Limb (tissue), 2 donors: ENCODE results near the gene CCDC116.
A peak's percentile ranks its signal among the peaks of the same experiment; 100 is the strongest.
"Not testable (repeated sequence)": the region's sequence is repeated elsewhere in the genome, so short reads cannot be mapped to it uniquely, and the experiment has no call there.

Source experiments
- DNase-seq, 2 donors: peaks; one replicate each; pipeline ENCODE4 v3.0.0-alpha.2; 2016; ENCODE audit errors: extremely low spot score in 2 of 2

Gene CCDC116

GRCh38 chr22:21650823-21651520 is 18.4 kb downstream of the CCDC116 start:
- no peak for DNase-seq

- DNase-seq: no peak
Observed at GRCh38 chr22:21651521-21652009, 19.0 kb downstream of the CCDC116 start.

GRCh38 chr22:21652010-21652546 is 19.5 kb downstream of the CCDC116 start:
- peak; percentile 92 to 93 for DNase-seq

GRCh38 chr22:21652547-21653545 is 20.3 kb downstream of the CCDC116 start:
- no peak for DNase-seq

GRCh38 chr22:21657020-21657359 is 24.4 kb downstream of the CCDC116 start:
- DNase-seq: no peak

- peak; percentile 50 to 81 for DNase-seq
Observed at GRCh38 chr22:21657360-21658032, 24.9 kb downstream of the CCDC116 start.

- no peak for DNase-seq
Observed at GRCh38 chr22:21659864-21660525, 27.4 kb downstream of the CCDC116 start.

GRCh38 chr22:21660904-21661303 is 28.3 kb downstream of the CCDC116 start:
- DNase-seq: no peak

- no peak for DNase-seq
Observed at GRCh38 chr22:21661991-21662390, 29.4 kb downstream of the CCDC116 start.

GRCh38 chr22:21663738-21664137 is 31.2 kb downstream of the CCDC116 start:
- DNase-seq: no peak

GRCh38 chr22:21665047-21665851 is 32.7 kb downstream of the CCDC116 start:
- no peak for DNase-seq

GRCh38 chr22:21666786-21667185 is 34.2 kb downstream of the CCDC116 start:
- no peak for DNase-seq

- no peak for DNase-seq
Observed at GRCh38 chr22:21669026-21669425, 36.5 kb downstream of the CCDC116 start.

GRCh38 chr22:21672107-21672629 is 39.6 kb downstream of the CCDC116 start:
- DNase-seq: no peak

GRCh38 chr22:21673534-21674321 is 41.2 kb downstream of the CCDC116 start:
- no peak for DNase-seq

GRCh38 chr22:21674638-21675245 is 42.2 kb downstream of the CCDC116 start:
- no peak for DNase-seq

- no peak for DNase-seq
Observed at GRCh38 chr22:21677606-21678443, 45.3 kb downstream of the CCDC116 start.

- DNase-seq: not testable (repeated sequence)
Observed at GRCh38 chr22:21678842-21679241, 46.3 kb downstream of the CCDC116 start.
